Measurements from ENCODE around the gene SYCP3. TPM values are rescaled to one million over a fixed set of nuclear protein-coding genes. Genes with fewer than 3 reads are reported as not detected.

Gene SYCP3
- total and polyA plus RNA-seq, 5 donors from 2014 or later = 0.03 to 0.27 (median 0.23) TPM; not detected in 2

GRCh38 chr12:101732318-101732717 lies 6.9 kb downstream of the SYCP3 start:
- H3K27me3 ChIP-seq (ENCODE audit: control insufficient read depth, insufficient read depth, low read length) = no peaks in the 10 kb centered on the region
- Mint-ChIP-seq H3K4me3 (no peak overlapping the region), H3K4me1 (no peaks in the 10 kb centered on the region), H3K9me3 (peaks cover 0 to 1% (median 0%) of the 10 kb centered on the region in 7 donors), H3K27me3 (no peaks in the 10 kb centered on the region), H3K36me3 (peaks cover 13% of the 10 kb centered on the region), H3K27ac (no peak overlapping the region)
- no peak overlapping the region for H3K4me3 ChIP-seq (ENCODE audit: low read depth, low read length)
- no peaks in the 10 kb centered on the region for H3K9me3 ChIP-seq (ENCODE audit: control insufficient read depth in 2 of 2, low read length in 2 of 2)
- DNase-seq (no peak), ATAC-seq (ENCODE audit: low read depth in 2 of 2) (no peak)
- peaks cover 2% of the 10 kb centered on the region for H3K36me3 ChIP-seq (ENCODE audit: control insufficient read depth, insufficient read depth, low read length)
- no peak overlapping the region for H3K27ac ChIP-seq (ENCODE audit: insufficient read depth, low read length, poor library complexity, severe bottlenecking)
- H3K4me1 ChIP-seq (ENCODE audit: control insufficient read depth, insufficient read depth, low read length, poor library complexity, severe bottlenecking) = no peaks in the 10 kb centered on the region

GRCh38 chr12:101729842-101730241 lies 9.4 kb downstream of the SYCP3 start:
- Histone ChIP-seq H3K4me3 (ENCODE audit: low read depth, low read length) (no peak overlapping the region), H3K27me3 (ENCODE audit: control insufficient read depth, insufficient read depth, low read length) (no peaks in the 10 kb centered on the region), H3K4me1 (ENCODE audit: control insufficient read depth, insufficient read depth, low read length, poor library complexity, severe bottlenecking) (no peaks in the 10 kb centered on the region), H3K36me3 (ENCODE audit: control insufficient read depth, insufficient read depth, low read length) (peaks cover 2% of the 10 kb centered on the region), H3K27ac (ENCODE audit: insufficient read depth, low read length, poor library complexity, severe bottlenecking) (no peak overlapping the region), H3K9me3 (ENCODE audit: control insufficient read depth in 2 of 2, low read length in 2 of 2) (no peaks in the 10 kb centered on the region)
- no peak overlapping the region for H3K27ac Mint-ChIP-seq
- H3K27me3 Mint-ChIP-seq = no peaks in the 10 kb centered on the region
- H3K4me3 Mint-ChIP-seq = no peak overlapping the region
- H3K4me1 Mint-ChIP-seq = no peaks in the 10 kb centered on the region
- peaks cover 13% of the 10 kb centered on the region for H3K36me3 Mint-ChIP-seq
- ATAC-seq (ENCODE audit: low read depth in 2 of 2) = no peak
- peaks cover 0 to 1% (median 0%) of the 10 kb centered on the region in 7 donors for H3K9me3 Mint-ChIP-seq
- no peak for DNase-seq

GRCh38 chr12:101727098-101727497 lies 12.2 kb downstream of the SYCP3 start:
- Mint-ChIP-seq H3K36me3 (peaks cover 10% of the 10 kb centered on the region), H3K9me3 (peaks cover 0 to 1% (median 0%) of the 10 kb centered on the region in 7 donors)

DNA sequence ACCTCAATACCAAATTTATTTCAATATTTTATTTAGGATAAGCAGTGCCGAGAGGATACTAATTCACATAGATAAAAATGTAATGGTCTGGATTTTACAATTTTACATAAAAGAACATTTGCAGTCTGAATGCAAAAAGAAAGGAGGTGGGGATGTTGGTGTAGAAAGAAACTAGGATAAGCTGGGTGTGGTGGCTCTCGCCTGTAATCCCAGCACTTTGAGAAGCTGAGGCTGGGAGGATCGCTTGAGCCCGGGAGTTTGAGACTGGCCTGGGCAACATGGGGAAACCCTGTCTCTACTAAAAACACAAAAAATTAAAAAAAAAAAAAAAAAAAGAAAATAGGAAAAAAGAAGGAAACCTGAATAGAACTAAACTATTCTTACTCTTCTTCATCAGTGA lies 16.9 kb downstream of the SYCP3 start:
- Histone ChIP-seq H3K4me3 (ENCODE audit: low read depth, low read length) (no peak overlapping the region), H3K9me3 (ENCODE audit: control insufficient read depth in 2 of 2, low read length in 2 of 2) (no peaks in the 10 kb centered on the region), H3K27me3 (ENCODE audit: control insufficient read depth, insufficient read depth, low read length) (no peaks in the 10 kb centered on the region), H3K4me1 (ENCODE audit: control insufficient read depth, insufficient read depth, low read length, poor library complexity, severe bottlenecking) (no peaks in the 10 kb centered on the region), H3K27ac (ENCODE audit: insufficient read depth, low read length, poor library complexity, severe bottlenecking) (no peak overlapping the region), H3K36me3 (ENCODE audit: control insufficient read depth, insufficient read depth, low read length) (no peaks in the 10 kb centered on the region)
- H3K27ac Mint-ChIP-seq = no peak overlapping the region
- no peak for ATAC-seq (ENCODE audit: low read depth in 2 of 2)
- H3K27me3 Mint-ChIP-seq = no peaks in the 10 kb centered on the region
- H3K4me1 Mint-ChIP-seq = peaks cover 0 to 2% (median 0%) of the 10 kb centered on the region in 4 donors
- no peaks in the 10 kb centered on the region for H3K9me3 Mint-ChIP-seq
- no peak for DNase-seq
- peaks cover 4% of the 10 kb centered on the region for H3K36me3 Mint-ChIP-seq
- no peak overlapping the region for H3K4me3 Mint-ChIP-seq

More at GRCh38 chr12:101727098-101727497, 12.2 kb downstream of the SYCP3 start:
- no peaks in the 10 kb centered on the region for H3K9me3 ChIP-seq (ENCODE audit: control insufficient read depth in 2 of 2, low read length in 2 of 2)
- Mint-ChIP-seq H3K27ac (no peak overlapping the region), H3K4me1 (no peaks in the 10 kb centered on the region), H3K27me3 (no peaks in the 10 kb centered on the region), H3K4me3 (no peak overlapping the region)
- H3K4me1 ChIP-seq (ENCODE audit: control insufficient read depth, insufficient read depth, low read length, poor library complexity, severe bottlenecking) = no peaks in the 10 kb centered on the region
- H3K36me3 ChIP-seq (ENCODE audit: control insufficient read depth, insufficient read depth, low read length) = peaks cover 2% of the 10 kb centered on the region
- H3K27me3 ChIP-seq (ENCODE audit: control insufficient read depth, insufficient read depth, low read length) = no peaks in the 10 kb centered on the region
- no peak overlapping the region for H3K27ac ChIP-seq (ENCODE audit: insufficient read depth, low read length, poor library complexity, severe bottlenecking)
- no peak for ATAC-seq (ENCODE audit: low read depth in 2 of 2)
- DNase-seq = no peak
- no peak overlapping the region for H3K4me3 ChIP-seq (ENCODE audit: low read depth, low read length)

- no peaks in the 10 kb centered on the region for H3K27me3 ChIP-seq (ENCODE audit: control insufficient read depth, insufficient read depth, low read length)
- no peak overlapping the region for H3K27ac ChIP-seq (ENCODE audit: insufficient read depth, low read length, poor library complexity, severe bottlenecking)
- Mint-ChIP-seq H3K4me1 (peaks cover 0 to 2% (median 0%) of the 10 kb centered on the region in 4 donors), H3K36me3 (peaks cover 4% of the 10 kb centered on the region), H3K9me3 (peaks cover 0 to 2% (median 0%) of the 10 kb centered on the region in 7 donors), H3K4me3 (no peak overlapping the region), H3K27me3 (no peaks in the 10 kb centered on the region), H3K27ac (no peak overlapping the region)
- no peak for DNase-seq
- H3K4me1 ChIP-seq (ENCODE audit: control insufficient read depth, insufficient read depth, low read length, poor library complexity, severe bottlenecking) = no peaks in the 10 kb centered on the region
- no peaks in the 10 kb centered on the region for H3K9me3 ChIP-seq (ENCODE audit: control insufficient read depth in 2 of 2, low read length in 2 of 2)
- ATAC-seq (ENCODE audit: low read depth in 2 of 2) = no peak
- H3K4me3 ChIP-seq (ENCODE audit: low read depth, low read length) = no peak overlapping the region
- H3K36me3 ChIP-seq (ENCODE audit: control insufficient read depth, insufficient read depth, low read length) = no peaks in the 10 kb centered on the region
Measured at GRCh38 chr12:101720118-101720517, 19.1 kb downstream of the SYCP3 start.

GRCh38 chr12:101719566-101719965 lies 19.7 kb downstream of the SYCP3 start:
- Mint-ChIP-seq H3K9me3 (peaks cover 0 to 2% (median 0%) of the 10 kb centered on the region in 7 donors), H3K4me3 (no peak overlapping the region), H3K27ac (no peak overlapping the region), H3K36me3 (peaks cover 4% of the 10 kb centered on the region), H3K27me3 (no peaks in the 10 kb centered on the region), H3K4me1 (peaks cover 0 to 2% (median 0%) of the 10 kb centered on the region in 4 donors)
- Histone ChIP-seq H3K27ac (ENCODE audit: insufficient read depth, low read length, poor library complexity, severe bottlenecking) (no peak overlapping the region), H3K27me3 (ENCODE audit: control insufficient read depth, insufficient read depth, low read length) (no peaks in the 10 kb centered on the region), H3K36me3 (ENCODE audit: control insufficient read depth, insufficient read depth, low read length) (no peaks in the 10 kb centered on the region), H3K4me3 (ENCODE audit: low read depth, low read length) (no peak overlapping the region), H3K9me3 (ENCODE audit: control insufficient read depth in 2 of 2, low read length in 2 of 2) (no peaks in the 10 kb centered on the region), H3K4me1 (ENCODE audit: control insufficient read depth, insufficient read depth, low read length, poor library complexity, severe bottlenecking) (no peaks in the 10 kb centered on the region)
- no peak for DNase-seq
- no peak for ATAC-seq (ENCODE audit: low read depth in 2 of 2)

- DNase-seq (no peak), ATAC-seq (ENCODE audit: low read depth in 2 of 2) (no peak)
- Mint-ChIP-seq H3K9me3 (peaks cover 0 to 2% (median 0%) of the 10 kb centered on the region in 7 donors), H3K27me3 (peaks cover 8% of the 10 kb centered on the region), H3K36me3 (peaks cover 9% of the 10 kb centered on the region), H3K4me1 (peaks cover 0 to 12% (median 4%) of the 10 kb centered on the region in 4 donors), H3K27ac (no peak overlapping the region), H3K4me3 (no peak overlapping the region)
- Histone ChIP-seq H3K27ac (ENCODE audit: insufficient read depth, low read length, poor library complexity, severe bottlenecking) (no peak overlapping the region), H3K4me3 (ENCODE audit: low read depth, low read length) (no peak overlapping the region), H3K4me1 (ENCODE audit: control insufficient read depth, insufficient read depth, low read length, poor library complexity, severe bottlenecking) (no peaks in the 10 kb centered on the region), H3K27me3 (ENCODE audit: control insufficient read depth, insufficient read depth, low read length) (no peaks in the 10 kb centered on the region), H3K9me3 (ENCODE audit: control insufficient read depth in 2 of 2, low read length in 2 of 2) (no peaks in the 10 kb centered on the region), H3K36me3 (ENCODE audit: control insufficient read depth, insufficient read depth, low read length) (no peaks in the 10 kb centered on the region)
Measured at GRCh38 chr12:101714877-101715444, 24.3 kb downstream of the SYCP3 start.

- Histone ChIP-seq H3K9me3 (ENCODE audit: control insufficient read depth in 2 of 2, low read length in 2 of 2) (no peaks in the 10 kb centered on the region), H3K27me3 (ENCODE audit: control insufficient read depth, insufficient read depth, low read length) (no peaks in the 10 kb centered on the region), H3K36me3 (ENCODE audit: control insufficient read depth, insufficient read depth, low read length) (no peaks in the 10 kb centered on the region), H3K4me1 (ENCODE audit: control insufficient read depth, insufficient read depth, low read length, poor library complexity, severe bottlenecking) (no peaks in the 10 kb centered on the region), H3K4me3 (ENCODE audit: low read depth, low read length) (no peak overlapping the region), H3K27ac (ENCODE audit: insufficient read depth, low read length, poor library complexity, severe bottlenecking) (no peak overlapping the region)
- no peak overlapping the region for H3K4me3 Mint-ChIP-seq
- no peak overlapping the region for H3K27ac Mint-ChIP-seq
- ATAC-seq (ENCODE audit: low read depth in 2 of 2) (no peak), DNase-seq (no peak)
- peaks cover 9% of the 10 kb centered on the region for H3K36me3 Mint-ChIP-seq
- H3K9me3 Mint-ChIP-seq = peaks cover 0 to 2% (median 0%) of the 10 kb centered on the region in 7 donors
- peaks cover 0 to 17% (median 8%) of the 10 kb centered on the region in 4 donors for H3K4me1 Mint-ChIP-seq
- peaks cover 8% of the 10 kb centered on the region for H3K27me3 Mint-ChIP-seq
Measured at GRCh38 chr12:101713930-101714329, 25.3 kb downstream of the SYCP3 start.

All from CD4-positive, CD25-positive, alpha-beta regulatory T cell (primary cell).